GM12878 (cell line): Measurements from ENCODE around the gene ULK4. TPM values are rescaled to one million over a fixed set of nuclear protein-coding genes. Genes with fewer than 3 reads are reported as not detected.

Experiments
- ATAC-seq: fragments of 200-7000 bp; cut with Tn5 transposase; 3 replicates; pipeline ENCODE4 v1.9.1; 2020; ENCODE audit warnings: mild to moderate bottlenecking, moderate library complexity
- BruUV-seq: library from RNA; stranded (reverse); fragments of 400-500 nt; replicated peaks from 2 replicates; lab custom pipeline; 2021; lab: Mats Ljungman, UMichigan
- CTCF ChIA-PET: fragments of 300-600 bp; sonication (Branson Sonifier 250); formaldehyde crosslinking; extraction: SDS; loops from one replicate; lab custom pipeline; 2021; ENCODE audit warnings: inconsistent platforms; lab: Yijun Ruan, JAX
- POLR2A ChIA-PET: fragments of 350-600 bp; formaldehyde crosslinking; extraction: SDS; loops from one replicate; lab custom pipeline; 2021; ENCODE audit warnings: inconsistent platforms; lab: Charles Lee
- RAD21 ChIA-PET: fragments of 300-600 bp; sonication (Branson Sonifier 250); formaldehyde crosslinking; loops from one replicate; lab custom pipeline; 2023; ENCODE audit warnings: antibody characterized with exemption; ENCODE audit not compliant: unreplicated experiment; lab: Charles Lee
- SMC1A ChIA-PET: fragments of 300-600 bp; sonication (Branson Sonifier 250); formaldehyde crosslinking; loops from one replicate; lab custom pipeline; 2023; ENCODE audit not compliant: unreplicated experiment, uncharacterized antibody; lab: Charles Lee
- DNase-seq: peaks from one replicate; pipeline ENCODE4 v3.0.0-alpha.2; 2011; ENCODE audit warnings: low read depth, low spot score
- FAIRE-seq: peaks from 3 replicates; lab custom pipeline; 2011; peaks lifted over from hg19 to GRCh38; lab: Jason Lieb, UNC
- H2AFZ ChIP-seq: 2 replicates; pipeline ENCODE4 v1.6.0; 2011; ENCODE audit warnings: low read depth, low read length, control low read depth; ENCODE audit not compliant: control insufficient read depth
- H3K27ac ChIP-seq: 2 replicates; pipeline ENCODE4 v1.5.1; 2011; ENCODE audit warnings: control low read depth; ENCODE audit not compliant: control insufficient read depth, insufficient read depth
- H3K27me3 ChIP-seq, 2 experiments: replicated peaks in 1 of 2; 2 replicates each; pipeline versions ENCODE4 v1.6.0 to v1.6.1; 2011; ENCODE audit warnings: low read length in 1 of 2; ENCODE audit not compliant: control insufficient read depth in 2 of 2, insufficient read depth in 2 of 2
- H3K36me3 ChIP-seq, 2 experiments: 2 replicates each; pipeline ENCODE4 v1.5.1; 2011; ENCODE audit warnings: low read length in 1 of 2; ENCODE audit not compliant: control insufficient read depth in 2 of 2, insufficient read depth in 2 of 2
- H3K4me1 ChIP-seq: 2 replicates; pipeline ENCODE4 v1.6.1; 2011; ENCODE audit warnings: mild to moderate bottlenecking, low read length, moderate library complexity, mixed read lengths; ENCODE audit not compliant: control insufficient read depth, insufficient read depth
- H3K4me2 ChIP-seq: 2 replicates; pipeline ENCODE4 v1.6.0; 2011; ENCODE audit warnings: control low read depth; ENCODE audit not compliant: control insufficient read depth, insufficient read depth
- H3K4me3 ChIP-seq: fragments of 200-600 bp; sonication (generic); 2 replicates; pipeline ENCODE4 v1.5.1; 2016
- H3K79me2 ChIP-seq: 2 replicates; pipeline ENCODE4 v1.6.0; 2011; ENCODE audit warnings: low read length; ENCODE audit not compliant: control insufficient read depth, insufficient read depth
- H3K9ac ChIP-seq: 2 replicates; pipeline ENCODE4 v1.8.0; 2011; ENCODE audit warnings: low read length, control low read depth, mixed read lengths; ENCODE audit not compliant: control insufficient read depth, insufficient read depth
- H3K9me3 ChIP-seq: replicated peaks from 3 replicates; pipeline ENCODE4 v1.5.1; 2011; ENCODE audit warnings: mild to moderate bottlenecking, low read length; ENCODE audit not compliant: control insufficient read depth, insufficient read depth
- H4K20me1 ChIP-seq: 2 replicates; pipeline ENCODE4 v1.6.0; 2011; ENCODE audit not compliant: control insufficient read depth, insufficient read depth
- FOXM1 ChIP-seq: IDR thresholded peaks from 2 replicates; pipeline ENCODE4 v1.6.1; 2012; ENCODE audit warnings: low read depth, mild to moderate bottlenecking, inconsistent platforms, low read length, moderate library complexity
- GATAD2B ChIP-seq: fragments of 450-650 bp; conservative IDR thresholded peaks from 2 replicates; pipeline ENCODE4 v1.6.1; 2017; ENCODE audit warnings: low read depth, mild to moderate bottlenecking, moderate library complexity
- HDAC2 ChIP-seq: fragments of 200-600 bp; sonication (generic); IDR thresholded peaks from 2 replicates; pipeline ENCODE4 v1.6.1; 2017
- JUND ChIP-seq: IDR thresholded peaks from 2 replicates; pipeline ENCODE4 v1.6.1; 2012; ENCODE audit warnings: low read depth, mild to moderate bottlenecking, low read length, improper control_type of control experiment, moderate library complexity
- PRDM15 ChIP-seq: fragments of 450-650 bp; formaldehyde crosslinking; IDR thresholded peaks from 2 replicates; pipeline ENCODE4 v1.4.0; 2020; ENCODE audit warnings: mild to moderate bottlenecking, moderate library complexity
- RAD51 ChIP-seq: fragments of 450-650 bp; IDR thresholded peaks from 2 replicates; pipeline ENCODE4 v1.6.1; 2016; ENCODE audit warnings: moderate library complexity, mild to moderate bottlenecking, inconsistent platforms
- RUNX3 ChIP-seq: IDR thresholded peaks from 2 replicates; pipeline ENCODE4 v1.6.1; 2012; ENCODE audit warnings: low read length, inconsistent platforms
- SMC3 ChIP-seq: IDR thresholded peaks from 2 replicates; pipeline ENCODE4 v1.6.1; 2011; ENCODE audit warnings: low read length, improper control_type of control experiment, borderline replicate concordance
- SPI1 ChIP-seq: IDR thresholded peaks from 2 replicates; pipeline ENCODE4 v1.6.1; 2011; ENCODE audit warnings: low read depth, mild to moderate bottlenecking, low read length, moderate library complexity, borderline replicate concordance; ENCODE audit not compliant: insufficient read depth
- SREBF1 ChIP-seq: IDR thresholded peaks from 2 replicates; pipeline ENCODE4 v1.6.1; 2012; ENCODE audit warnings: mild to moderate bottlenecking, low read length
- USF1 ChIP-seq: IDR thresholded peaks from 2 replicates; pipeline ENCODE4 v1.6.1; 2011; ENCODE audit warnings: borderline replicate concordance, low read depth, mild to moderate bottlenecking, moderate library complexity, mixed read lengths, low read length; ENCODE audit not compliant: insufficient read depth; ENCODE audit errors: extremely low read length
- USF2 ChIP-seq: IDR thresholded peaks from 2 replicates; pipeline ENCODE4 v1.6.1; 2011; ENCODE audit warnings: low read depth, low read length, improper control_type of control experiment, borderline replicate concordance
- WGBS: methylation state at CpG from one replicate; pipeline ENCODE4 v1.1.6; 2016; ENCODE audit warnings: low lambda C conversion rate; ENCODE audit not compliant: insufficient replicate concordance, insufficient coverage; ENCODE audit errors: missing lambda C conversion rate; 5-methylcytosine and 5-hydroxymethylcytosine counted together
- in situ Hi-C: fragments of 300-500 bp; cut with MboI; formaldehyde crosslinking; loops from 9 replicates; pipeline ENCODE4 v1.14.3; 2018; ENCODE audit warnings: mixed read lengths
- intact Hi-C: fragments of 100-400 bp; cut with micrococcal nuclease; formaldehyde crosslinking; loops from one replicate; pipeline ENCODE4 v1.14.2; 2022; ENCODE audit not compliant: unreplicated experiment
- polyA plus RNA-seq, 11 experiments: library from polyadenylated mRNA; depleted of rRNA in 4 of 11; unstranded in 6 of 11; stranded (reverse) in 5 of 11; fragments of >200 nt; fragmentation: Nextera tagmentation in 4 of 11; fragmentation: Illumina TruSeq in 1 of 11; extraction: Ambion mirVana in 4 of 11; extraction: Trizol in 1 of 11; gene quantifications; 1 replicate in 1 of 11; 2 replicates in 10 of 11; pipeline versions ENCODE4 v1.2.1 to v1.2.3, GENCODE V29; 2011 to 2016; ENCODE audit warnings: inconsistent platforms in 2 of 11, missing spikeins in 2 of 11, low read depth in 1 of 11
- total RNA-seq, 4 experiments: library from RNA; depleted of rRNA in 3 of 4; stranded (reverse); fragments of >200 nt in 3 of 4; fragmentation: Illumina TruSeq in 1 of 4; extraction: Trizol in 1 of 4; gene quantifications; 2 replicates each; pipeline versions ENCODE4 v1.2.1 to v1.2.3, GENCODE V29; 2013 to 2021

ULK4 gene
- total and polyA plus RNA-seq, 10 of the 15 experiments (the other 5 are each of a cell fraction or from before 2014, with no cell fraction given), result 3.5 to 7.6 (median 6.3) TPM

GRCh38 chr3:41572092-41572491 is 389.8 kb downstream of the ULK4 start:
- DNase-seq (no peak), FAIRE-seq (no peak), ATAC-seq (peak; percentile 58)
- Histone ChIP-seq H3K27me3 (no peaks in the 10 kb centered on the region), H2AFZ (no peak overlapping the region), H3K79me2 (no peaks in the 10 kb centered on the region), H3K27ac (no peak overlapping the region), H3K9ac (no peak overlapping the region), H3K4me2 (no peak overlapping the region), H3K4me3 (no peak overlapping the region), H3K4me1 (no peaks in the 10 kb centered on the region), H3K36me3 (no peaks in the 10 kb centered on the region), H3K9me3 (no peaks in the 10 kb centered on the region), H4K20me1 (no peaks in the 10 kb centered on the region)
- intact Hi-C loops, result no loop called here
- 92% methylated on average over 1 of the region's 1 CpG for WGBS
- CTCF ChIA-PET, result no interaction called here
- POLR2A ChIA-PET, result no interaction called here
- in situ Hi-C loops, result no loop called here
- BruUV-seq, result no TSS peak
- RAD21 ChIA-PET, result no interaction called here
- SMC1A ChIA-PET, result no interaction called here
- TF ChIP-seq FOXM1 (no peak), HDAC2 (no peak), SPI1 (peak; percentile 69; the same call in 1 of the 2 replicates), SMC3 (no peak)

GRCh38 chr3:41569632-41570305 is 392.1 kb downstream of the ULK4 start:
- H3K27me3 ChIP-seq, result no peaks in the 10 kb centered on the region
- POLR2A ChIA-PET, result no interaction called here
- no peak overlapping the region for H3K27ac ChIP-seq
- in situ Hi-C loops, result no loop called here
- H3K4me2 ChIP-seq, result no peak overlapping the region
- RAD21 ChIA-PET, result no interaction called here
- WGBS, result 47% methylated on average over 9 of the region's 9 CpGs
- DNase-seq, result no peak
- BruUV-seq, result no TSS peak
- no peak overlapping the region for H2AFZ ChIP-seq
- SMC1A ChIA-PET, result no interaction called here
- no peaks in the 10 kb centered on the region for H3K9me3 ChIP-seq
- intact Hi-C loops, result no loop called here
- CTCF ChIA-PET, result no interaction called here
- ATAC-seq, result no peak
- H3K36me3 ChIP-seq, result no peaks in the 10 kb centered on the region
- H3K9ac ChIP-seq, result no peak overlapping the region
- no peaks in the 10 kb centered on the region for H3K79me2 ChIP-seq
- H3K4me1 ChIP-seq, result no peaks in the 10 kb centered on the region
- no peak overlapping the region for H3K4me3 ChIP-seq
- FAIRE-seq, result no peak
- no peaks in the 10 kb centered on the region for H4K20me1 ChIP-seq
- TF ChIP-seq GATAD2B, result no peak
- TF ChIP-seq PRDM15, result no peak
- TF ChIP-seq USF1, result no peak
- TF ChIP-seq JUND, result no peak
- TF ChIP-seq RAD51, result no peak
- TF ChIP-seq SREBF1, result no peak
- TF ChIP-seq USF2, result no peak
- no peak for TF ChIP-seq RUNX3
